ENCODE data around the gene TBPL1.
"Not testable (repeated sequence)": the region's sequence is repeated elsewhere in the genome, so short reads cannot be mapped to it uniquely, and the experiment has no call there.

Gene TBPL1

GRCh38 chr6:133964702-133965101 lies 11.7 kb downstream of the TBPL1 start:
- ChIA-PET CTCF (interaction anchor here (1.6 to 5.8 kb wide), 5 partner anchors 9 to 132 kb away, joined by 4 to 35 read pairs (median 12); no protein-coding TSS in a partner anchor), POLR2A (no interaction called here)
- no peak for DNase-seq (ENCODE audit: extremely low spot score)
- no peak for TF ChIP-seq CTCF (IDR thresholded peaks at IDR 0.05; ENCODE audit: control extremely low read depth, extremely low read depth, low read depth, missing control alignments)

DNA sequence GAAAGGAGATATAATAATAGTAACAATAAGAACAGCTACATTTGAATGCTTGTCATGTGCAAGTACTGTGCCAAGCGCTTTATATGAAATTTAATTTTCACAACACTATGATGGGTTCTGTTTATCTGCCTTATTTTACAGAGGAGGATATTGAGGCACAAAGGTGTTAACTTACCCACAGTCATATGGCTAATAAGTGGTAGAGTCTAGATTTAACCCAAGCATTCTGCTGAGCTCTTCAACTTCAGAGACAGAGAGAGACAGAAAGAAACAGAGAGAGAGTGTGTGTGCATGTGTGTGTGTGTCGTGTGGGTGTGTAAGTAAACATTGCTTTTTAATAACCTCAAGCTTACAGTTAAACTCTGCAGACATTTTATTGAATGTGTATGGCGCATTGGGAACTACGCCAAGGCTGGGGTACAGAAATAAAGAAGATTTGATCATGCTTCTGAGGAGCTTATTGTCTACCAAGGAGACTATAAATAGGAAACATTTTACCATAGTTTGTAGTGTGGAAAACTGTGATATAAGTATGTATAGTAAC lies 12.9 kb downstream of the TBPL1 start:
- no peak for DNase-seq (ENCODE audit: extremely low spot score)
- TF ChIP-seq CTCF (IDR thresholded peaks at IDR 0.05; ENCODE audit: control extremely low read depth, extremely low read depth, low read depth, missing control alignments): no peak
- ChIA-PET CTCF (interaction anchor here (0.8 to 4.1 kb wide), 9 partner anchors 8 to 131 kb away, joined by 3 to 24 read pairs (median 7); no protein-coding TSS in a partner anchor), POLR2A (interaction anchor here (1.1 kb wide), 1 partner anchor 12 kb away, joined by 4 read pairs; no protein-coding TSS in a partner anchor)

DNA sequence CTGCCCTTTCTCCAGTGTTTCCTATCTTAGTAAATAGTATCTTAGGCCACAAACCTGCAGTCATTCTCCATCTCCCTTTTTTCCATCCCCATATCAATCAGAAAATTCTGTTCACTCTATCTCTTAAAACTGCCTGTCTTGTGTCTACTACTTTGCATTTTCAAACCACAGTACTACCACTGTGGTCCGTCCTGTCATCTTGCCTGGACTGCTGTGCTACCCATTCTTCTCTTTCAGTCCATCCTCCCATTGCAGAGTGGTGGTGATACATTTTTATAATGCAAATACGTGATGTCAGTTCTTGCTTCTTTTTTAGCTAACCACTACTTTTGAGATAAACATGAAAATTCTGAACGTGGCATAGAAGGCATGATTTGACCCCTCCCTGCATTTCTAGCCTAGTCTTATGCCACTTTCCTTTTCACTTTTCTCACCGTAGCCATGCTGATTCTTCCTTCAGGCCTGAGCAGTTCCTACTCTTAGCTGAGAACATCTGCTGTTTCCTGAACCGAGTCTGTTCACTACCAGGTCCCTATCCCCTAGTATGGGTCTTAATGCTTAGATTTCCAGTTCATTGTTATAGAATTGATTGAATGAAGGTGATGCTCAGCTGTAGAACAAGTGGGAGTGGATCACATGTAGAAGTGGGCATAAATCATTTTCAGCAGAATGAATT lies 13.8 kb downstream of the TBPL1 start:
- peak; percentile 27 for DNase-seq (ENCODE audit: extremely low spot score)
- ChIA-PET CTCF (interaction anchor here (1.2 to 4.1 kb wide), 8 partner anchors 9 to 97 kb away, joined by 3 to 24 read pairs (median 8); no protein-coding TSS in a partner anchor), POLR2A (interaction anchor here (1.1 kb wide), 1 partner anchor 13 kb away, joined by 4 read pairs; no protein-coding TSS in a partner anchor)
- TF ChIP-seq CTCF (IDR thresholded peaks at IDR 0.05; ENCODE audit: control extremely low read depth, extremely low read depth, low read depth, missing control alignments): no peak

GRCh38 chr6:133967347-133967746 lies 14.3 kb downstream of the TBPL1 start:
- CTCF ChIA-PET: interaction anchor here (1.2 to 4.1 kb wide), 7 partner anchors 9 to 97 kb away, joined by 3 to 24 read pairs (median 11); no protein-coding TSS in a partner anchor
- TF ChIP-seq CTCF (IDR thresholded peaks at IDR 0.05; ENCODE audit: control extremely low read depth, extremely low read depth, low read depth, missing control alignments): no peak
- DNase-seq (ENCODE audit: extremely low spot score): no peak
- POLR2A ChIA-PET: no interaction called here

DNA sequence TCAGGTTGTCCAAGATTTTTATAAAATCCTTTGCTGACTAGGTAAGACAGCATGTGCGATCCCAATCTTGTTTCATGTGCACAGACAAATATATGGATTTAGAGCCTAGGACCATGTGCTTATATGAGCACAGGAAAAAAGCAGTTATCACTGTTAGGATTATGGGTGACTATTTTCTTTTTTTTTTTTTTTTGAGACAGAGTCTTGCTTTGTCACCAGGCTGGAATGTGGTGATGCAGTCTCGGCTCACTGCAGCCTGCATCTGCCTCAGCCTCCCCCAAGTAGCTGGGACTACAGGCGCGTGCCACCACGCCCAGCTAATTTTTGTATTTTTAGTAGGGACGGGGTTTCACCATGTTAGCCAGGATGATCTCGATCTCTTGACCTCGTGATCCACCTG lies 14.8 kb downstream of the TBPL1 start:
- POLR2A ChIA-PET; DNase-seq (ENCODE audit: extremely low spot score): not testable (repeated sequence)
- CTCF ChIA-PET: interaction anchor here (1.2 to 4.1 kb wide), 6 partner anchors 8 to 96 kb away, joined by 3 to 24 read pairs (median 8); no protein-coding TSS in a partner anchor

DNA sequence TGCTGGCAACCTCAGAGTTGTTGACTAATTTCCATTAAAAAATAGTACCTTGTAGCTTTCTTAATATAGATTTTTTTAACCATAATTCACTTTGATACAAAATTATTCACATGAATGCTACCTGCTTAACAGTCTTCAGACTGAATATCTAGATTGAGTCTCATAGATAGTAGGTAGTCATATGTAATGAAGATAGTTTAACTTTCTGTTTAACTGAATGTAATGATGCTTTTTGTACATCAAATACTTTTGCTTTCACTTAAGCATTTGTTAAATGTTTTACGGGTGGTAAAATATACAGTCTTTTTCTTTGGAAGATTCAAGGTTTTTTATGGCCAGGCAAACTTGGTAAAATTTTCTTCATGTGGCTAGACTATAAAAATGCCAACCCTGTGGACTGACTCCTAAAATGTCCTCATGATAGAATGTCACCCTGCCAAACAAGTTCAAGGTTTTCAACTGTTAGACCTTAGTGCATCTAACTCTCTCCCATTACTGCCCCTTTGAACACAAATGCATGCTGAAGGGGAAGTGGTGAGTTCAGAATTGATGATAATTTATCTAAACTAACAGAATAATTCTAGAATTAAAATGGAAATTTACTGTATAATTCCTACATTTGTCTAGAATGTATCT lies 16.4 kb downstream of the TBPL1 start:
- no peak for TF ChIP-seq CTCF (IDR thresholded peaks at IDR 0.05; ENCODE audit: control extremely low read depth, extremely low read depth, low read depth, missing control alignments)
- POLR2A ChIA-PET: interaction anchor here (0.6 kb wide), 1 partner anchor 1155 kb away, joined by 5 read pairs; no protein-coding TSS in a partner anchor
- CTCF ChIA-PET: interaction anchor here (0.8 to 2.3 kb wide), 2 partner anchors 18 to 94 kb away, joined by 3 to 8 read pairs; no protein-coding TSS in a partner anchor

More for the DNA sequence above, 16.4 kb downstream of the TBPL1 start:
- no peak for DNase-seq (ENCODE audit: extremely low spot score)

Measured in GM10248 (cell line).